Stimulated activated CD8-positive, alpha-beta memory T cell treated with anti-CD3 and anti-CD28 coated beads, Interleukin-4, amount 100 ng/mL, for 1 hour (primary cell): Measurements from ENCODE around the gene CUBN.
A peak's percentile ranks its signal among the peaks of the same experiment; 100 is the strongest.

ENCODE experiments used
- DNase-seq, 2 donors: peaks; one replicate each; pipeline ENCODE4 v3.0.0-alpha.2; 2020; ENCODE audit warnings: low read depth in 2 of 2, low spot score in 1 of 2

Gene CUBN

DNA sequence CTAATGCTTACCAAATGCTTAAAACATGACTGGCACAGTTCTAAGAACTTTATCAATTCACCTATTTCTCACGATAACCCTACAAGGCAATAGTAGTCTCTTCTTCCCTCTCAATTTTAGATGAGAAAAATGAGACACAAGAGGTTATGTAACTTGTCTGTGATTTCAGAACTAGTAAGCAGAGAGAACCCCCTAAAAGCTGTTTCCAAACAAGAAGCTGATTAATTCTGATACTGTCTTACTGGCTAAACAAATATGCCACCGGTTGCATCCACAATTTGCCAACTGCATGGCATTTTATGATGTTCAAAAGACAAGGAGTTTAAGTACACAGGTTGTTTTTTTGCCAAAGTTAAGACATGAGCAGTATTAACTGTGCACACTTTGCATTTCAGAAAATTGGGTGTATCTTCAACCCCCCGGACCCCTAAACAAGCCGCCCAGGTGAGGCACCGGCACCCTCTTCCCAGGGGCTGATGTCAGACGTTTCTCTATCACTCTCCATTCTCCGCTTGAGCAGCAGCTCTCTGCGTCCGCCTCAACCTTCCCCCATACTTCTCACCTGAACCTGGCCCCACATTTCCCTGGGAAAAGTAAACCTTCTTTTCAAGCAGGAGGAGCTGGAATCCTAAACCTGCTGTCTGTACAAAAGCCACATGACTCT, 334.1 kb downstream of the CUBN start:
- no peak for DNase-seq

DNA sequence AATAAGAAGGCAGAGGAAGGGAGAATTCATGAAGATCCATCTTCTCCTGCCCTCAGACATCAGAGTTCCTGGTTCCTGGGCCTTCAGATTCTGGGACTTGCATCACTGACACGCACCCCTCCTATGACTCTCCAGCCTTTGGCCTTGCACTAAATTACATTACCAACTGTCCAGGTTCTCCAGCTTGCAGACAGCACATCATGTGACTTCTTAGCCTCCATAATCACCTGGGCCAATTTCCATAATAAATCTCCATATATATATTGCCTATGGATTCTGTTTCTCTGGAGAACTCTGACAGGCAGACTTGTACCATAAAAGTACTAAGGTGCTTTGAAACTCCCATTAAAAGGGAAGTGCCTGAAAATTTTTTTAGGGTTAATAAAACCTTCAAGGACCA, 335.6 kb downstream of the CUBN start:
- no peak for DNase-seq

DNA sequence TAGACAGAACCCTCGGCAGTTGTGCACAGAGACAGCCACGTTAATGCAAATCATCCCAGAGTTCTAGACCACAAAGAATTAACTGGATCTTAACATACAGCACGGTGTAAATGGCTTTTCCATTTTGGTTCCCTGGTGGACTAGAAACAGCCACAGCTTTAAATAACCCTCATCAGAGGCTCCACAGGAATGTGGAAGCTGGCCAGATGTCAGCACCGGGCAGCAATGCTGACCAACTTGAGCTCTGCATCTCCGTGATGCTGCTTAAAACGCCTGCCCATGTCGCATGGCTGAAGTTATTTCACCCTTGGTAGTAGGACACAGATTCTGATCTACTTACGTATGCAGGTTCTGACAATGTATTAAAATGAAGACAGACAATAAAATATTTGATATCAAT, 336.9 kb downstream of the CUBN start:
- no peak for DNase-seq

DNA sequence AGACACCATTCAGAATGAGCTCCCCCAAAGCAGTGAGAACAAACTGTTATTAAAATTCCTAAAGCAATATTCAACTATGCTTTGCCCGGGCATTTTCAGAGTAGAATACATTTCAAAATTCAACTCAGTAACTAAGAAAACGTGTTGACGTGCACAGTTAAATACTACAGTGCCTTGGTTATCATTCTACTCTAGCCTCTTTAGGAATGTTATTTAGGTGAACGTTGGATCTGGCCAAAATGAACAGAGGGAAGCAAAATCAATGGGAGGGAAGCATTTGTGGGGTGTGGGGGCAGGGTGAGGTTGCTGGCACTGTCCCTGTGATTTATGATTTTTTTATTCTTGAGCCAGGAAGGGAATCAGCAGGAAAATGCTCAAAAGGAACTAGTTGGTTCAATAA, 339.8 kb downstream of the CUBN start:
- no peak for DNase-seq

DNA sequence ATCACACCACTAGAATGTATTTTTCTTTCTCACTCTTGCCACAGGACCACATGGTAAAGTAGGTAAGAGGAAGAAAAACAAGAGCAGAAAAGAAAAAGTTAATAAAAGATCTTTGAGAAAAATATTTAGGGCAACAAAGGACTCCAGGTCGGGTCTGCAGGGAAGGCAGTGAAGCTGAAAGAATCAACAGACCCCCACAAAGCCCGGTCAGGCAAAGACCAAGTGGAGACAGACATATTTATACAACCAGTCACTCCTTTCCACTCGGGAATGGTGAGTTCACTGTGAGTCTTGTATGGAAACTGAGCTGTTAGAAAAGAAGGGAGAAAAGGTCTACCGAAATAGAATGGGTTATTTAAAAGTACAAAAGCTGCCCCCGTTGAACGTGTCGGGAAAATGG, 340.4 kb downstream of the CUBN start:
- DNase-seq = no peak

DNA sequence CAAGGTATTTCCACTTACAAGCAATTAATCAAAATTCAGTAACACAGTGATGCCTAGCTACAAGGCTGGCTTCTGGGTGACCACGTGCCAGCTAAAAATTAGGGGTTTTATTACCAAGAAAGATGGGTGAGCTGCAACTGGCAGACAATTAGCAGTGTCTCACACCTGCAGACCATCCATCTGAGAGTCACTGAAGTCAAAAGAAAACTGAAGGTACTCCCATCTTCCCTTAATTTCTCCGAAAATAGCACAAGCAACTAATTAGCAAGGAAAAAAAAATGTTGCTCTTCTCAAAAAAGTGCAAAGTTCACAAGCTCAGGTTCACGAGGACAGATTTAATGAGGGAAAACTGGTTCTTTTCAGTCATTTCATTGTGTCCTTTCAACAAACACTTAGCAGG, 340.8 kb downstream of the CUBN start:
- no peak for DNase-seq

DNA sequence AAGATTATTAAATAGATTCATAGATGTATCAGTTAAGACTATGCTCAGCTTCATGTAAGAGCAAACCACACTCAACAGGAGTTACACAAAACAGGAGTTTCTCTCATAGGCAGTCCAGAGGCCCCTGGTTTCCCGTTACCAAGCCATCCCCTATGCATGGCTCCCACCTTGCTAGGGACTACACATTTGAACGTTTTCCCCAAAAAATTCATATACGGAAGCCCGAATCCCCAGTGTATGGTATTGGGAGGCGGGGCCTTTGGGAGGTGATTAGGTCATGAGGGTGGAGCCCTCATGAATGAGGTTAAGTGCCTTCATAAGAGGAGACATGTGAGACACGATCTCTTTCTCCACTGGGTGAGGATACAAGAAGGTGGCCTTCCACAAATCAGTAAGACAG, 341.5 kb downstream of the CUBN start:
- no peak for DNase-seq

DNA sequence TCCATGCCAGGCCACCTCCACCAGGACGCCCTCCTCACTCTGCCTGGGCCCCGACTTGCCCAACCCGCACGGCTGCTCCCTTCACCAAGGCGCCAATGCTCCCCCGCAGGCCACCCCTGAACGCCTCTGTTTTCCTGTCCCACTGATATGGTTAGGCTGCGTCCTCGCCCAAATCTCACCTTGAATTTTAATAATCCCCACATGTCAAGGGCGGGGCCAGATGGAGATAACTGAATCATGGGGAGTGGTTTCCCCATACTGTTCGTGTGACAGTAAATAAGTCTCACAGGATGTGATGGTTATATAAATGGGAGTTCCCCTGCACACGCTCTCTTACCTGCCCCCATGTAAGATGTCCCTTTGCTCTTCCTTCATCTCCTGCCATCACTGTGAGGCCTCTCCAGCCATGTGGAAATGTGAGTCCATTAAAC, 342.2 kb downstream of the CUBN start:
- peak; percentile 14 to 41 for DNase-seq

DNA sequence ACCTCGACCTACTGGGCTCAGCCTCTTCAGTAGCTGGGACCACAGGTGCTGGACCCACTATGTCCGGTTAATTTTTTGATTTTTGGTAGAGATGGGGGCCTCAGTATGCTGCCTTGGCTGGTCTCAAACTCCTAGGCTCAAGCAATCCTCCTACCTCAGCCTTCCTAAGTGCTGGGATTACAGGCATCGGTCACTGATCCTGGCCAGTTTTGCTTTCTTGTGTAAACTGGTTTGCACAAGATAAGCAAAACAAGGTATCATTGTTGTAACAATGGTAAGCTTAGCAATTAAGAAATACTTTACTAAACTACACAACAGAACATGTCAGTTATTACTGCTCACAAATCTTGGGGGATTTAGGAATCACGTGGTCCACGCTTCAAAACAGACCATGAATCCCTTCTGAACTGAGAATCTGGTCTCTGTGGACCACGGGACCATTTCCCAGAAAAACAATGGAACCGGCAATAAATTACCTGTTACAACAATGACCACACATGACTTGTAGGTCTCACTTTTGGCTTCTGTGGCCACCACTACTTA, 349.2 kb downstream of the CUBN start:
- DNase-seq = no peak

DNA sequence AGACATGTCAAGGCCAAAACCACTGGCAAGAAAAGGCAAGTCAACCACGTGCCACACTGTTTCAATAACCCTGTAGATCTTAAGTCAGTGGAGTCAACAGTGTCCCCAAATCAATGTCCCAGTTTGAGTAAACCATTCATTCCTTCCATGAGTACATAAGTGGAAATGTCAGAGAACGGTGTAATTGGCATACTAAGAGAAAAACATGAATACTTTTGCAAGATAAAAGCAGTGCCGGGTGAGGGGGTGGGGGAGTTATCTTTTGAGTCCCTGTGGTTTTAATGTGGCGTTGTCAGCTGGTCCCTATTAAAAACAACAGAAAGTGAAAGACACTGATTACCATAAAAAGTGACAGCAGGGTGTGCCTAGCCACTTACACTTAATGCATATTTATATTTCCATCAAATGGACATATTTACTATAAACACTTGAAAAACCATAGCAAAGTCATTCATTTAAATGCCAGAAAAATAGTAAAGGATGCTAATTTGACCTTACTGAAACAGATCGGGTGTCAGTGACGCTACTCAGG, 350.2 kb downstream of the CUBN start:
- no peak for DNase-seq

DNA sequence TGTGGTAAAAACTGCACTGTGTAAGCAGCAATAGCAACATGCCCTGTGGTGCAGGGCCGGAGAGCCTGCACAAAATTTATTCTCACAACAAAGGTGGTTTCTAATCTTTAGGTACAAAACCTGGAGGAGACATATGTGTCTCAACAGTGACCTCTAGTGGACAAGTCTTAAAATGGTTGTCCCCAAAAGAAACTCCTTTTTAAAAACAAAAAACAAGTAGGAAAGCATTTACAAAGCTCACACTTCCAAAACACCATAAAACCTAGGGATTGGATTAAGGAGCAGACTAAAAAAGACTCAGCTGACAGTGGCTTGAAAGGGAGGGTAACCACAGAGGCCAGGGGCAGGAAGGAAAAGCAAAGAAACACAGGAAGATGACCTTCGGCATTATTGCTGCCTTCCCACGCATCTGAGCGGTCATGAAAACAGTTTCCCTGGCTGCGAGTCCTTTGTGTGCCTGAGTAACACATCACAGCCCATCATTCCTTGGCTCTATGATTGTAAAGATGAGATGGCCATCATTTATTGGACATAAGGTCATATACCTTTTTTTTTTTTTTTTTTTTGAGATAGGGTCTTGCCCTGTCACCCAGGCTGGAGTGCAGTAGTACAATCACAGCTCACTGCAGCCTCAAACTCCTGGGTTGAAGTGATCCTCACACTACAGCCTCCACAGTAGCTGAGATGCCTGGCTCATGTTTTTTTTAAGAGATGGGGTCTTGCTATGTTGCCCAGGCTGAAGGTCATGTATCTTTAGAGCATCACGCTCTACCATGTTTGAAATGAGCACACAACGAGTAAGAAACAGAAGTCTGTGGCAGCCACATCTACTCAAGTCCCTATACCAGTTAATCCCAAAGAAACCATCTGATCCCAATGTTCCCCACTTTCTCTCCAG, 351.9 kb downstream of the CUBN start:
- no peak for DNase-seq

DNA sequence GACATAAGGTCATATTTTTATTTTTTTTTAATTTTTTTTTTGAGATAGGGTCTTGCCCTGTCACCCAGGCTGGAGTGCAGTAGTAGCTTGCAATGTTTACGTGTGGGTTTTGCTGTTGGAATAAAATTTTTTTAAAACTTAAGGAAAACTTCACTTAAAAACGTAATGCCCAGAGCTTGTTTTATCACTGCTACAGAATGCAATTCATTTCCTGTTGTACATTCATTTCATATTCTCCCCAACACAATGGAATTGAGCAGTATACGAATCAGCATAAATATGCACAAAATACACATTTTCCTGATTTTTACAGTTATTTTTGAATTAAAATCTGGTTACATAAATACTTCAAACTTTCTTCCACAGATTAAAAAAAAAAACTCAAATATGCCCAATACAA, 352.7 kb downstream of the CUBN start:
- no peak for DNase-seq
